Adipose tissue (tissue), 3 donors: ENCODE results near the gene P2RX4. TPM values are rescaled to one million over a fixed set of nuclear protein-coding genes. Genes with fewer than 3 reads are reported as not detected.
"Not testable (repeated sequence)": the region's sequence is repeated elsewhere in the genome, so short reads cannot be mapped to it uniquely, and the experiment has no call there.

Experiments
- H3K27ac ChIP-seq: one replicate; pipeline ENCODE4 v1.5.1; 2013; ENCODE audit warnings: low read depth, low read length
- WGBS, 3 donors: extraction: QIAGEN DNeasy Blood & Tissue Kit; methylation state at CpG; one replicate each; pipeline ENCODE4 v1.1.7; 2013; 5-methylcytosine and 5-hydroxymethylcytosine counted together
- polyA plus RNA-seq, 3 donors: library from polyadenylated mRNA; stranded (reverse); fragments of 200-250 nt; gene quantifications; one replicate each; pipeline ENCODE4 v1.2.3, GENCODE V29; 2013
- donor health status: healthy with polysubstance abuse.
- donor health status: Bipolar disorder and iron deficiency.
- donor health status: healthy.

Gene P2RX4
- polyA plus RNA-seq, 3 donors, result 10.6 to 21.3 (median 12.0) TPM

DNA sequence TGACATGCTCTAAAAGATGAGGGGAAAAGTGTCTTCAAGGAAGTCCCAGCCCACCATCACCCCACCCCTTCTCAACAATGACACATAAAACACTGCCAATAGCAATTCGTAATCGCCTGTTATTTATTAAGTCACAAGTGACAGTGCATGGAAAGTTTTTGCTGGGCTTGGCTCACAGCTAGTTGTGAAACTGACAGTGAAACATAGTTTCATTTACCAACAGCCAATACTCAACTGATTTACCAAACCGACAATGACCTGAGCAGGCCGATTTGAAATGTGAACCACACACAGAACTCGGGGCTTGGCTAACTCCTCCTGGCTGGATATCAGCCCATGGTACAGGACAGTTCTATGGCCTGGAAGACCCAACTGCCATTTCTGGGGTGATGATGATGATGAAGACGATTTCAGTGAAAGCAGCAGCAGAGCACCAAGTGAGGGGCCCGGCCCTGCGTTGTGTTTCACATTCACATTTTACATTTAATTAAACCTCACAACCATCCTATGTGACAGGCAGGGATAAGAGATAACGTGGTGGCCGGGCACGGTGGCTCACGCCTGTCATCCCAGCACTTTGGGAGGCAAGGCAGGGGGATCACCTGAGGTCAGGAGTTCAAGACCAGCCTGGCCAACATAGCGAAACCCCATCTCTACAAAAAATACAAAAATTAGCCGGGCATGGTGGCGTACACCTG is 43.9 kb downstream of the P2RX4 start:
- H3K27ac ChIP-seq, result no peak overlapping the region
- WGBS, 3 donors, result 96% methylated on average over 15 of the region's 15 CpGs

GRCh38 chr12:121255433-121255832 is 45.5 kb downstream of the P2RX4 start:
- 90 to 93% (median 92%) methylated on average over 9 of the region's 9 CpGs for WGBS, 3 donors
- H3K27ac ChIP-seq, result no peak overlapping the region

DNA sequence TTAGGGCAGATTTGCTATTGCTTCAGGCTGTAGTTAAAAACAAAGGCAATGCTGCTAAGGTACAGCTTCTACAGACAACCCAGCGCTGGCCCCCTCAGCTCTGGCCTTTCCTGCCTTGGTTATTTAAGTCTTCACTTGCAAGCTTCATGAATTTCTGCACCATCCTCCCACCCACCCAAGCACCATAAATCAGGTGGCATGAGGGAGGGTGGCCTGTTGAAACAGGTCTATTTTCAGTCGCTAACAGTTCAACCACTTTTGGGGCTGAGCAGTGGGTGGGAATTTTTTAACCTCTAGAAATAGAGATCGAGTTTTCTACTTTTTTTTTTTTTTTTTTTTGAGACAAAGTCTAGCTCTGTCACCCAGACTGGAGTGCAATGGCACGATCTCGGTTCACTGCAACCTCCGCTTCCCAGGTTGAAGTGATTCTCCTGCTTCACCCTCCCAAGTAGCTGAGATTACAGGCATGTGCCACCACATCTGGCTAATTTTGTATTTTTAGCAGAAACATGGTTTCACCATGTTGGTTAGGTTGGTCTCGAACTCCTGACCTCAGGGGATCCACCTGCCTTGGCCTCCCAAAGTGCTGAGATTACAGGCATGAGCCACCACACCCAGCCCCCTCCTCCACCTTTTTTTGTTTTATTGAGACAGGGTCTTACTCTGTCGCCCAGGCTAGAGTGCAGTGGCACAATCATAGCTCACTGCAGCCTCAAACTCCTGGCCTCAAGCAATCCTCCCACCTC is 47.9 kb downstream of the P2RX4 start:
- WGBS, 3 donors, result 91 to 93% (median 93%) methylated on average over 8 of the region's 8 CpGs
- H3K27ac ChIP-seq, result not testable (repeated sequence)

GRCh38 chr12:121259074-121259473 is 49.1 kb downstream of the P2RX4 start:
- no peak overlapping the region for H3K27ac ChIP-seq
- WGBS, 3 donors, result 97 to 99% (median 98%) methylated on average over 11 of the region's 11 CpGs

GRCh38 chr12:121260091-121260490 is 50.2 kb downstream of the P2RX4 start:
- 86 to 92% (median 88%) methylated on average over 7 of the region's 7 CpGs for WGBS, 3 donors
- no peak overlapping the region for H3K27ac ChIP-seq

DNA sequence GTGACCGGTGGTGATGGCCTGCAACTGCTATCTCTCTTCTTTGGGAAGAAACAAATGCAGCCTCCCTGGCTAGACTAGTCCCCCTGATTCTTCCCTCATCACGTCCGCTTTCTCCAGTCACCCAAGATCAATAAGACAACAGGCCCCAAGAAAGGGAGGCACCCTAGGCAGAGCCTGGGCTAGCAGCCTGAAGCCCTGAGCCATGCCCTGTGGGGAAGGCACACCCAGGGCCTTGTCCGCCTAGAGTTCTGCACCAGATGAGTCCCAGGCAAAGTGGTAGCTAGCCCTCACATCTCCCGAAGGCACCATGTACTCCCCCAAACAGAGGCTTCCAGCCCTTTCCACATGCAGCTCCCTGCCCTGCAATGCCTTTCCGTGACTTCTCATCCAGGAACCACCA is 51.5 kb downstream of the P2RX4 start:
- no peak overlapping the region for H3K27ac ChIP-seq
- WGBS, 3 donors, result 77 to 94% (median 93%) methylated on average over 6 of the region's 6 CpGs

DNA sequence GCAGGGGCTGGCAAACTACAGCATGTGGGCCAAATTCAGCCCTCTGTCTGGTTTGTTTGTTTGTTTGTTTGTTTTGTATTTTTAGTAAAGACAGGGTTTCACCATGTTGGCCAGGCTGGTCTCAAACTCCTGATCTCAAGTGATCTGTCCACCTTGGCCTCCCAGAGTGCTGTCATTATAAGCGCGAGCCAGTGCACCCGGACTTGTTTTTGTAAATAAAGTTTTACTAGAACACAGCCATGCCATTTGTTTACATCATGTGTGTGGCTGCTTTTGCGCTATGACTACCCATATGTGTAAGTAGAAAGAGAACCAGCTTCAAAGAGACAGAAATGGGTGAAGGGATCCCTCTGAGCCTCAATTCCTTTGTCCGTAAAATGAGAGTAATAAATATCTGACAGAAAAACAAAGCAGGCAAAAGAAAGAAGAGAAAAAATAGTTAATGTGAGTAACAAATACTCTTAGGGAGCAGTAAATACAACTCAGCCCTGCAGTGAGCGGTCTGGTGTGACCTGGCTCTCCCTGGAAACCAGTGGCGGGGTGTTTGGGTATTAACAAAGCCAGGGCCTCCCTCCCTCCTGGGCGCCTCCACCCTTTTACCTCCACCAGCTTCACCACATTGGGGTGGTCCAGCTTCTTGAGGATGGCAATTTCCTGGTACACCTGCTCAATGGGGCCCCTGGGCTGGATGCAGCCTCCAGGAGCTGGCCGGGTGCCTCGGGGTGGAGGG is 53.4 kb downstream of the P2RX4 start:
- 92 to 95% (median 94%) methylated on average over 10 of the region's 10 CpGs for WGBS, 3 donors
- no peak overlapping the region for H3K27ac ChIP-seq

DNA sequence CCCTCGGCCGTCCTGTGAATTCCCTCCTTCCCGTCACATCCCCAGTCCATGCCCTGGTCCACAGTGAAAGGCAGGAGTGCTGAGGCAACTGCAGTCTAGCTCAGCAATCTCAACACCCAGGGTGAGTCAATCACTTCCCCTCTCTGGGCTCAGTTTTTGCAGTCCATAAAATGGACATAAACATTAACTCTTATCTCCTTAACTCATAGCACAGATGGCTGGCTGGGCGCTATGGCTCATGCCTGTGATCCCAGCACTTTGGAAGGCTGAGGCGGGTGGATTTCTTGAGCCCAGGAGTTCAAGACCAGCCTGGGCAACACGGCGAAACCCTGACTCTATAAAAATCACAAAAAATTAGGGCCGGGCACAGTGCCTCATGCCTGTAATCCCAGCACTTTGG is 54.2 kb downstream of the P2RX4 start:
- 89 to 91% (median 90%) methylated on average over 8 of the region's 8 CpGs for WGBS, 3 donors
- H3K27ac ChIP-seq, result no peak overlapping the region

DNA sequence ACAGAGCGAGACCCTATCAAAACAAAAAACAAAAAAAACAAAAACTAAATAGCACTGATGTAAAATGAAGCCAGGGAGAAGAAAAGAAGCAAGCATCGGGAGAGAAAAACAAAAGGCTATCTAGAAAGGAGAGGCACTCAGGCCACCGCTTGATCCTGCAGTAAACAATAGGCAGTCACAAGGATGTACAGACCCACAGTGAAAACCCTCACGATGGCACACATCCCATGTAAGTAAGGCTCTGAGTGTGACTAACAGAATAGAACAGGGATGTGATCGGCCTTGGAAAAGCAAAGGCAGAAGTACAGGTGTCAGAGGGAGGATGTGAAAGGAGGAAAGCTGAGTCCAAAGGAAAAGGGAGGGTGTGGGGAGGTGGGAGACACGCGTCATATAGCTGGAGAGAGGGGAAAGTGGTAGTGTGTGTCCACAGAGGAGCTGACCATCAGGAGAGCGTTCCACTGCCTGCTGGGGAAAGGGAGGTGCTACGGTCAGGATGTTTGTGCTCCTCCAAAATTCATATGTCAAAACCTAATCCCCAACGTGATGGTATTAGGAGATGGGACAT is 55.1 kb downstream of the P2RX4 start:
- 84 to 89% (median 87%) methylated on average over 10 of the region's 10 CpGs for WGBS, 3 donors

GRCh38 chr12:121267822-121268221 is 57.9 kb downstream of the P2RX4 start:
- no peak overlapping the region for H3K27ac ChIP-seq
- WGBS, 3 donors, result 100% methylated on average over 1 of the region's 1 CpG

More for the DNA sequence above, 55.1 kb downstream of the P2RX4 start:
- no peak overlapping the region for H3K27ac ChIP-seq

DNA sequence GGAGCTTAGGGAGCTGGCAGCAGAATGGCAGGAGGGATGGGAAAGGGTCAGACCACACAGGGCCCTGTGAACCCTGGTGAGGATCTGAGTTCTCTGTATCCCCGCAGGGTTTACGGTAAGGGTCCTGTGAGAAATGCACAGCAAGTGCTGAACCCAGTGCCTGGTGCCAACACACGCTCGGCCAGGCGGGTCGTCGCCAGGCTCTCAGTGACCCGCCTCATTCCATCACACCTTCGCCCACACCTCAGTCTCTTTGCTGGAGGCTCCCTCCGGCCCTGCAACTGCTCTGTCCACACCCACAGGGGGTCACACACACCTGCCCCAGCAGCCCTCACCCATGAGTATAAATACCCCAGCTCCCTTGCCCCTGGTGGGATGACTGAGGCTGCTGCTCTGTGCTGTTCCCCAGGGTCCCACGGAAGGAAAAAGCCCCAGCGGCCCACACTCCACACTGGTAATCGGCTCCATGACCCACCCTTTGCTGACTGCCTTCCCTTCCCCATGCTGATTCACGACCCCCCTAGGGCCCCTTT is 63.5 kb downstream of the P2RX4 start:
- no peak overlapping the region for H3K27ac ChIP-seq
- WGBS, 3 donors, result 92 to 98% (median 94%) methylated on average over 14 of the region's 14 CpGs

GRCh38 chr12:121274036-121274763 is 64.3 kb downstream of the P2RX4 start:
- 91 to 94% (median 92%) methylated on average over 33 to 35 of the region's 35 CpGs for WGBS, 3 donors
- H3K27ac ChIP-seq, result no peak overlapping the region

DNA sequence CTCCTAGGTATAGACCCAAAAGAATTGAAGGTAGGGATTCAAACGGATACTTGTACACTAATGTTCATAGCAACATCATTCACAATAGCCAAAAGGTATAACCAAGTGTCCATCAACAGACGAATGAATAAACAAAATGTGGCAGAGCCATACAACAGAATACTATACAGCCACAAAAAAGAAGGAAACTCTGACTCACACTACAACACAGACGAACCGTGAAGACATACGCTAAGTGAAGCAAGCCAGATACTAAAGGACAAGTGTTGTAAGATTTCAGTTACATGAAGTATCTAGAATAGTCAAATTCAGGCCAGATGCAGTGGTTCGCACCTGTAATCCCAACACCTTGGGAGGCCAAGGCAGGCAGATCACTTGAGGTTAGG is 67.4 kb downstream of the P2RX4 start:
- 67 to 97% (median 82%) methylated on average over 6 of the region's 6 CpGs for WGBS, 3 donors
- no peak overlapping the region for H3K27ac ChIP-seq

- 66 to 85% (median 74%) methylated on average over 15 of the region's 15 CpGs for WGBS, 3 donors
- no peak overlapping the region for H3K27ac ChIP-seq
Observed at GRCh38 chr12:121278169-121279070, 68.5 kb downstream of the P2RX4 start.

DNA sequence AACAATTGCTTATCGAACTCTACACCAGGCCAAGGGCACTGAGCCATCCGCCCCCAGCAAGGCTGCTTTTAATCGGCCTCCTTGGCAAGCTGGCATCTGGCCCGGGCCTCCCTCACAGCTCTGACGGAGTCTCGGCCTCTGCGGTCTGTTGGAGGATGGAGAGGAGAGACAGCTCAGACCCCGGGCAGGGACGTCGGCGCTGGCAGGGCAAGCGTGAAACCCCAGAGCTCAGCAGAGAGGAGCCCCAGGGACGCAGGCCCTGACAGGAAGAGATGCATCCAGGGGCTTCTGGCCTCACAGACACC is 69.1 kb downstream of the P2RX4 start:
- H3K27ac ChIP-seq, result no peak overlapping the region
- 43 to 62% (median 47%) methylated on average over 13 of the region's 13 CpGs for WGBS, 3 donors

DNA sequence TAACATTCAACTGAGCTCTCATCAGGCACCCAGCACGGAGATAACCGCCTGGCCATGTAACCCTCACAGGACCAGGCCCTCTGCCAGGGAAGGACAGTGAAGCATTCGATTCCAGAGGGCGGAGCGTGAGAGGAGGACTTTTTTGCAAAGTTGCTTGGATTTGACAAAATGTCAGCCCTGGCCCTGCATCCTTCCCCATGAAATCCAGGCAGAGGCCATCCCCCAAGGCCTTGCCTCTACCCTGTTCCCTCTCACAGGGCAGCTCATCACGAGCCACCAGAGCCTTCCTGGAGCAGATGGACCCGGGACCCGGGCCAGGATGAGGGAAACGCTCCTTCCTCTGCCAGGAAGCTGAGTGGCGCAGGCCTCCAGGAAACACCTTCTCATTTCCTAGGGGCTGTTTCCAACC is 69.6 kb downstream of the P2RX4 start:
- no peak overlapping the region for H3K27ac ChIP-seq
- 33 to 62% (median 40%) methylated on average over 10 of the region's 10 CpGs for WGBS, 3 donors

DNA sequence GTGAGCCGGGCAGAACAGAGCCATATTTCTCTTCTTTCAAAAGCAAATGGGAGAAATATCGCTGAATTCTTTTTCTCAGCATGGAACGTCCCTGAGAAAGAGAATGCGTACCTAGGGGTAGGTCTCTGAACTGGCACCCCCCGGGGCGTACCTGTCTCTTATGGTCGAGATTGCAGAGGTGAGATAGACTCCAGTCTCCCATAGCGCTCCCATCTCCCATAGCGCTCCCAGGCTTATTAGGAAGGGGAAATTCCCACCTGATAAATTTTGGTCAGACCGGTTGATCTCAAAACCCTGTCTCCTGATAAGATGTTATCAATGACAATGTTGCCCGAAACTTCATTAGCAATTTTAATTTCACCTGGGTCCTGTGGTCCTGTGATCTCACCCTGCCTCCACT is 70.6 kb downstream of the P2RX4 start:
- H3K27ac ChIP-seq, result not testable (repeated sequence)
- WGBS, 3 donors, result 92% methylated on average over 11 of the region's 11 CpGs
